Erythroblast (primary cell): ENCODE measurements around the gene FUT8.

Source experiments
- GATA1 ChIP-seq: IDR thresholded peaks from 2 replicates; pipeline ENCODE4 v1.6.1; 2011; ENCODE audit warnings: low read depth, mild to moderate bottlenecking, control low read depth, low read length, moderate library complexity
- POLR2A ChIP-seq: IDR thresholded peaks from 2 replicates; pipeline ENCODE4 v1.6.1; 2011; ENCODE audit warnings: mild to moderate bottlenecking, low read length

DNA sequence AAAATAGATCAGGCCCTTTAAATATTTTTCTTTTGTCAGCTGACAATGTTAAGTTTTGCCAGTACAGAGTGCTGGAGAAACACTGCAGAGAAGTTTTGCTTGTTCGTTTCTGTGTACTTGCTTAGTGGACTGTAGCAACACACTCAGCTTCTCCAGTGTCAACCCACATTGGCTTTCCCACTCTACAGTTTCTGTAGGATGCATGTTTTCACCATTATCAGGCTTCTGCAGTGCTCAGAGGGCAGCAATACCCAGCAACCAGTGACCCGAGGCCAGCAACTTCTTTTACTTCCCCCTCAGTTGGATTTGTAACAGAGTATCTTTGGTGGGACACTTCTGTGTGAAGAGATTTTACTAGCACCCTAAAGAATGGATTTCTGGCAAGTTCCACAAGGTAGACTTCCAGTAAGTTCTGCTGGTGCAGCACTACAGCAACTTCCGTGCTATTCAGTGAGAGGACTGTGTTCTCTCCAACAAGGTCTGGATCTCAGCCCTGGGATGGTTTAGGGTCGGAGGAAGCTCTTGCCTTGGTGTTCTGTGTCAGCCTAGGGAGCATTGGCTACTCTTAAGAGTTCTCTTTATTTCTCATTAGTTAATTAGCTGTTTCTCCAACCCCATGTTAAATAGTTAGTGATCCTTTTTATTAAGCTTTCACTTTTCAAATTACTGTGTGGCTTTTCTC lies 70.4 kb downstream of the FUT8 start:
- TF ChIP-seq POLR2A (no peak), GATA1 (no peak)
